Ovary (tissue), 3 donors: ENCODE data around the gene SND1.

Experiments
- POLR2A ChIP-seq: fragments of 450-650 bp; IDR thresholded peaks from one replicate; pipeline ENCODE4 v1.6.1; 2017; ENCODE audit warnings: antibody characterized with exemption, mild to moderate bottlenecking, moderate library complexity
- TF ChIP-seq, protein P1 (sequence below), 3 donors: fragments of 450-650 bp in 2 of 3; fragments of 200-600 bp in 1 of 3; IDR thresholded peaks; one replicate each; pipeline versions ENCODE4 v1.5.1 to v1.8.0; 2016 to 2022; ENCODE audit warnings: antibody characterized with exemption in 3 of 3, mild to moderate bottlenecking in 1 of 3
- donor health status: DM: no; HTN: no; CAD: no.

DNA sequence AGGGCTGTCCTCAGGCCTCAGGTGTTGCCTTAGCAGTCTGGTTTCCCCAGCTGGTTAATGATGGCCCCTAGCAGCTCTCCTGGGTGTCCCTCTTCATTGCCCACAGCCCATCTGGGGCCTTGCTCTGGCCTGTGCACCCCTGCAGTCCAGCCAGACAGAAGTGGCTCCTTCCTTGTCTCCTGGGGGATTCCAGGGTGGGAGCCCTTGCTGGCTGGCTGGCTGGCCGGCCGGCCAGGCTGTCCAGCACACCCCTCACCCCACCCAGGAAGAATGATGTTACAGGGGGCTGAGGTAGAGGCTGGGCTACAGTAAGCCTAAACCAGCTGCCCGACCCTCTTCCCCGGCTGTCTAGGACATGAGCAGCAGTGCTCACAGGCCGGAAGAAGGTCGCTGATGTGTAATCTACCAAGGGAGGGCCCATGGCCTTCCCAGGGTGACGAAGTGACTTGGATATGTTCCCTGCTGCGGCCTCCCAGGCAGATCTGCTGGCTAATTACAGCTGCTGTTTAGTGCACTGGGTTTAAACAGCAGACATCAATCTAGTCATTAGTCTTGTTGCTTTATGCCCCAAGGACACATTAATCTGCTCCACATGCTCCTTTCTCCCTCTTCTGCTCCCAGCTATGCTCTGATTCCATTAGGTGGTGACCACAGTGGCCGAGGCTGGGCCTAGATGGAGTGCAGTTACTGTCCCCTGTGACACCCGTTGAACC is 433.1 kb downstream of the SND1 start:
- no peak for TF ChIP-seq POLR2A
- TF ChIP-seq, protein P1, sequence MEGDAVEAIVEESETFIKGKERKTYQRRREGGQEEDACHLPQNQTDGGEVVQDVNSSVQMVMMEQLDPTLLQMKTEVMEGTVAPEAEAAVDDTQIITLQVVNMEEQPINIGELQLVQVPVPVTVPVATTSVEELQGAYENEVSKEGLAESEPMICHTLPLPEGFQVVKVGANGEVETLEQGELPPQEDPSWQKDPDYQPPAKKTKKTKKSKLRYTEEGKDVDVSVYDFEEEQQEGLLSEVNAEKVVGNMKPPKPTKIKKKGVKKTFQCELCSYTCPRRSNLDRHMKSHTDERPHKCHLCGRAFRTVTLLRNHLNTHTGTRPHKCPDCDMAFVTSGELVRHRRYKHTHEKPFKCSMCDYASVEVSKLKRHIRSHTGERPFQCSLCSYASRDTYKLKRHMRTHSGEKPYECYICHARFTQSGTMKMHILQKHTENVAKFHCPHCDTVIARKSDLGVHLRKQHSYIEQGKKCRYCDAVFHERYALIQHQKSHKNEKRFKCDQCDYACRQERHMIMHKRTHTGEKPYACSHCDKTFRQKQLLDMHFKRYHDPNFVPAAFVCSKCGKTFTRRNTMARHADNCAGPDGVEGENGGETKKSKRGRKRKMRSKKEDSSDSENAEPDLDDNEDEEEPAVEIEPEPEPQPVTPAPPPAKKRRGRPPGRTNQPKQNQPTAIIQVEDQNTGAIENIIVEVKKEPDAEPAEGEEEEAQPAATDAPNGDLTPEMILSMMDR (IDR thresholded peaks at IDR 0.05) = no peak
